BJ (cell line): ENCODE results near the gene CLECL1. TPM values are rescaled to one million over a fixed set of nuclear protein-coding genes. Genes with fewer than 3 reads are reported as not detected.

Experiments
- CTCF ChIA-PET: fragments of 350-600 bp; formaldehyde crosslinking; extraction: SDS; loops from one replicate; lab custom pipeline; 2021; ENCODE audit warnings: antibody characterized with exemption, inconsistent platforms; lab: Yijun Ruan, JAX
- POLR2A ChIA-PET: fragments of 300-600 bp; sonication (Branson Sonifier 250); formaldehyde crosslinking; extraction: SDS; loops from one replicate; lab custom pipeline; 2021; ENCODE audit warnings: antibody characterized with exemption; lab: Charles Lee
- DNase-seq: peaks from one replicate; pipeline ENCODE4 v3.0.0-alpha.2; 2011; ENCODE audit warnings: low read depth
- H3K27me3 ChIP-seq: 2 replicates; pipeline ENCODE4 v1.6.0; 2011; ENCODE audit warnings: low read length; ENCODE audit not compliant: control insufficient read depth, insufficient read depth
- H3K36me3 ChIP-seq: 2 replicates; pipeline ENCODE4 v1.5.1; 2011; ENCODE audit warnings: low read length; ENCODE audit not compliant: control insufficient read depth, insufficient read depth
- H3K4me3 ChIP-seq: 2 replicates; pipeline ENCODE4 v1.5.1; 2011; ENCODE audit warnings: low read depth, mild to moderate bottlenecking, control low read depth, low read length
- CTCF ChIP-seq: IDR thresholded peaks from 2 replicates; pipeline ENCODE4 v1.5.1; 2011; ENCODE audit warnings: low read depth, mild to moderate bottlenecking, control low read depth, inconsistent platforms, low read length, moderate library complexity; ENCODE audit not compliant: insufficient read depth
- polyA plus RNA-seq: library from polyadenylated mRNA; depleted of rRNA; stranded (reverse); fragments of >200 nt; gene quantifications from 2 replicates; pipeline ENCODE4 v1.2.3, GENCODE V29; 2011

CLECL1 gene
- polyA plus RNA-seq, 1 experiment: not detected

DNA sequence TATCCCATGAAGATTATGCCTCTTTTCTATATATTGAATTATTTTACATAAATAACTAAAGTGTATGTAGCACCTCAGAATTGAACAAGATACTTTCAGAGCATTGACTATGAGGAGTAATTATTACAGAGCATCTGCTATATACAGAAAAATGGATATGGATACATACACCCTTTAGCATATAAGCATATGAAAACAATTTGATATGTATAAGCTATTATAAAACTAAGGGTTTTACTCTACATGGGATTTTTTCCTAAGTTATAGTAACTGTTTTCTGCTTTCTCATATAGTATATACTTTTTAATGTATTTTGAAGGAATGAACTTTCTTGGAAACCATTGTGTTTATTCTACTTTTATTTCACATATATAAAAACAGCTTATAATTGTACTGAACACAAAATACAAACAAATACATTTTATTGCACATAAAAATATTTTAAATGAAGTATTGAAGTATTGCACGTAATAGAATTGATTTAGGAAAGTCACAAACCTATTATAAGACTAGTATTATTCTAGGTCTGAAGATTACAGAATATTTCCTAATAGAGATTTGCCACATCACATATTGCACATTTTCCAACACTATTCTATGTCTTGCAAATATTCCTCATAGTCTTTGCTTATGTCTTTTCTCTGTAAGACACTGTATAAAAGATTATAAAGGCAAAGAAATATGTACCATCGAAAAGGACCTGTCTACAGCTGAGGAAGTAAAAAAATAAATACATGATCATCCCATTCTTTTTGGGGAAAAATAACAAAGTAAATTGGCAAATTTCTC, 19.4 kb upstream of the CLECL1 start:
- DNase-seq: no peak
- Histone ChIP-seq H3K36me3 (no peaks in the 10 kb centered on the region), H3K27me3 (no peaks in the 10 kb centered on the region), H3K4me3 (no peak overlapping the region)
- CTCF ChIA-PET: interaction anchor here (1.0 to 4.7 kb wide), 8 partner anchors 11 to 391 kb away, joined by 3 to 64 read pairs (median 10); partner anchors contain the start of gene CLEC2A
- POLR2A ChIA-PET: no interaction called here
- TF ChIP-seq CTCF: no peak

DNA sequence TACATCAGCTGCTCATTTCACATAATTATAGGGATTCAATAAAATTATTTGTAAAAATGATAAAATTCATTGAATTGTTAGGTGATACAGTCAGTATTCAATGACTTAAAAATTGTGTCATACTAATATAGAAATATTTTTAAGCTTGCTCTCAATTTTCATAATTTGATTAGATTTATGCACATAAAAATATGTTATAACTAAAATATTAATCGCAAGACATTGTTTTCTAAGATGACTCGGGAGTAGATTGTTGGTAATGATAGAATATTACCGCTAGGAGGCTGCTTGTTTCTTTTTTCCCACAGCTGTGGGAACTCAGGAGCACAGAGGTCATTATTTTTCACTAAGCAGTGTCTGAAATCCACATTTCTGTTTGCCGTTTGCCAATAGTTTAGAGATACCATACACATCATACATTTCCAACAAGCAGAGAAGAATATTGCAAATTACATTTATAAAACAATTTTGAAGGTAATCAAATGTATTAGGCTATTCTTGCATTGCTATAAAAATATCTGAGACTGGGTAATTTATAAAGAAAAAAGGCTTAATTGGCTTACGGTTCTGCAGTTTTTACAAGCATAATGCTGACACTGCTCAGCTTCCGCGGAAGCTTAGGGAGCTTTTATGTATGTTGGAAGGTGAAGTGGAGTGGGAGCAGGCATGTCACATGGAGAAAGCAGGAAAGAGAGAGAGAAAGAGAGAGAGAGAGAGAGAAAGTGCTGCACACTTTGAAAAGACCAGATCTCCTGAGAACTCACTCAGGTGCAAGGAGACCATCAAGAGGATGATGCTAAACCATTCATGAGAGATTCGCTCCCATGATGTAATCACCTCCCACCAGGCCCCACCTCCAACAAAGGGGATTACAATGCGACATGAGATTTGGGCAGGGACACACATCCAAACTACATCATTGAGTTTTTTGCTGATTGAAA, 18.6 kb upstream of the CLECL1 start:
- Histone ChIP-seq H3K36me3 (no peaks in the 10 kb centered on the region), H3K4me3 (no peak overlapping the region), H3K27me3 (no peaks in the 10 kb centered on the region)
- TF ChIP-seq CTCF: peak; percentile 61
- ChIA-PET CTCF (interaction anchor here (0.7 to 4.7 kb wide), 36 partner anchors 7 to 439 kb away, joined by 3 to 64 read pairs (median 5); partner anchors contain the start of genes CD69 and CLEC2A), POLR2A (no interaction called here)
- DNase-seq: no peak

DNA sequence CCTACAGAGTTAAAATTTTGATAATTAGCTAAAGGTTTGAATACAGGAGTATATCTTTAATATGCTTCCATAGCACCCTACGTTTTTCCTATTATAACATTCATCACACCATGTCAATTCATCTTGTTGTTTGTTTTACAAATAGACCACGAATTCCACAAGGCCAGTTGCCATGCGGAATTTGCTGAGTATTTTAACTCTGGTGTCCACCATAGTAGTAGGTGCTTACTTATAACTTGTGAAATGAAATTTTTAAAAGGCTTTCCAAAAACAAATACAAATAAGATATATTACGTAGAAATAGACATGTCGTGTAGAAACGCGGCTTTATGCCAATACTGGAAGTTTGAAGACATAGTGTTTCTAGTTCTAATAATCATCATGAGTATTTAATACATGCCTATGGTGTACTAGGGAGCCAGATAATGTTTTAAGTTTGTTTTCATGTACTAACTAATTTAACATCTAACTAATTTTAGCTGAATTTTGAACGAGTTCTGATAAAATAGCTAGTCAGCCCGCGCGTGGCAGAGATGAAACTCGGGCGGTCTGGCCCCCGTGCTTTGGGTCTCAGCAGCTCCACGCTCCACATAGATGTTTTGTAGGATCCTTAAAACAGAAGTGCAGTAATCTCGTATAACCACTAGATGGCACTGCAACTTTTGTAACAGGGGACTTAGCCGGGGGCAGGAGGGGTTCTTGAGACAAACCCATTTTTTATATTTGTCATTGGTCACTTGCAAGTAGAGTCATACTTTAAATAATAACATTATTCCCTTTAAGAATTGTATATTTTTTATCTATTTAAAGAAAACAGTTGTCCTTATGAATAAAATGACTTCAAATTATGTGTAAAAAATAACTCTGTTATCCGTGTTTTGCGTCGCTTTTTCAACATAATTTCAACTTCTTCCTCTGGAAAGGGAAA, 17.6 kb upstream of the CLECL1 start:
- ChIA-PET POLR2A (no interaction called here), CTCF (interaction anchor here (0.6 to 4.7 kb wide), 48 partner anchors 8 to 440 kb away, joined by 3 to 64 read pairs (median 4); partner anchors contain the start of genes CD69, CLEC2A and KLRF2)
- DNase-seq: no peak
- no peaks in the 10 kb centered on the region for H3K36me3 ChIP-seq
- peak; percentile 84 for TF ChIP-seq CTCF
- no peaks in the 10 kb centered on the region for H3K27me3 ChIP-seq
- no peak overlapping the region for H3K4me3 ChIP-seq

- DNase-seq: no peak
- CTCF ChIA-PET: interaction anchor here (1.0 to 4.7 kb wide), 25 partner anchors 9 to 391 kb away, joined by 3 to 64 read pairs (median 6); partner anchors contain the start of genes CD69 and CLEC2A
- no peaks in the 10 kb centered on the region for H3K36me3 ChIP-seq
- no peak overlapping the region for H3K4me3 ChIP-seq
- POLR2A ChIA-PET: no interaction called here
- H3K27me3 ChIP-seq: 0 out of 2 replicates have a peak, but pooled peaks cover 1% of the 10 kb centered on the region
- TF ChIP-seq CTCF: no peak
These were observed 16.7 kb upstream of the CLECL1 start for GRCh38 chr12:9749640-9750039.
